Stomach (tissue), 4 donors: ENCODE data around the gene GBX1.

Experiments used
- POLR2A ChIP-seq, 4 donors: fragments of 450-650 bp; IDR thresholded peaks; one replicate each; pipeline ENCODE4 v1.6.1; 2016; ENCODE audit warnings: antibody characterized with exemption in 4 of 4, control low read depth in 2 of 4, mild to moderate bottlenecking in 1 of 4, moderate library complexity in 1 of 4
- TF ChIP-seq, protein P1 (sequence below), 7 experiments: fragments of 450-650 bp in 4 of 7; fragments of 200-600 bp in 3 of 7; sonication (generic) in 3 of 7; IDR thresholded peaks; one replicate each; pipeline ENCODE4 v1.5.1; 2016 to 2019; ENCODE audit warnings: antibody characterized with exemption in 7 of 7, control low read depth in 2 of 7, mild to moderate bottlenecking in 1 of 7

DNA sequence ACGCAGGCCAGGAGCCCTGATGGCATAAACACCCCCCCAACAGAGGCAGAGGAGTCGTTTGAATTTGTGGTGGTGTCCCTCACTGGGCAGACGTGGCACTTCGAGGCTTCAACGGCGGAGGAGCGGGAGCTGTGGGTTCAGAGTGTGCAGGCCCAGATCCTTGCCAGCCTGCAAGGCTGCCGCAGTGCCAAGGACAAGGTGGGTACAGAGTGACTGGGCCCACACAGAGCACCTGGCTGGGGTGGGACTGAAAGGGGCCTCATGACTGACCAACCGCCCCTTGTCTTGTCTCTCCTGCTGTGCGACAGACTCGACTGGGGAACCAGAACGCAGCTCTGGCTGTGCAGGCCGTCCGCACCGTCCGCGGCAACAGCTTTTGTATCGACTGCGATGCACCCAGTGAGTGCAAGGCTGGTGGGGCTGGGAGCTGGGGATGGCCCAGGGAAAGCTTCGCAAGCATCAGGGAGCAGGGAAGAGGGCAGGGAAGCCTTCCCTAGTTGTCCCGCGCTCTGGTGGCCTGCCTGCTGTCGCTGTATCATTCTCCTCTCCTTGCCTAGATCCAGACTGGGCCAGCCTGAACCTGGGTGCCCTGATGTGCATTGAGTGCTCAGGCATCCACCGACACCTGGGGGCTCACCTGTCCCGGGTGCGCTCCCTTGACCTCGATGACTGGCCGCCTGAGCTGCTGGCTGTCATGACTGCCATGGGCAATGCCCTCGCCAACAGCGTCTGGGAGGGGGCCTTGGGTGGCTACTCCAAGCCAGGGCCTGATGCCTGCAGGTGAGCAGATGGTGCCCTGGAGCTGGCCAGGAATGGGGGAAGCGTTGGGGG lies 25.4 kb downstream of the GBX1 start:
- no peak for TF ChIP-seq POLR2A (IDR thresholded peaks at IDR 0.05)
- TF ChIP-seq, protein P1, sequence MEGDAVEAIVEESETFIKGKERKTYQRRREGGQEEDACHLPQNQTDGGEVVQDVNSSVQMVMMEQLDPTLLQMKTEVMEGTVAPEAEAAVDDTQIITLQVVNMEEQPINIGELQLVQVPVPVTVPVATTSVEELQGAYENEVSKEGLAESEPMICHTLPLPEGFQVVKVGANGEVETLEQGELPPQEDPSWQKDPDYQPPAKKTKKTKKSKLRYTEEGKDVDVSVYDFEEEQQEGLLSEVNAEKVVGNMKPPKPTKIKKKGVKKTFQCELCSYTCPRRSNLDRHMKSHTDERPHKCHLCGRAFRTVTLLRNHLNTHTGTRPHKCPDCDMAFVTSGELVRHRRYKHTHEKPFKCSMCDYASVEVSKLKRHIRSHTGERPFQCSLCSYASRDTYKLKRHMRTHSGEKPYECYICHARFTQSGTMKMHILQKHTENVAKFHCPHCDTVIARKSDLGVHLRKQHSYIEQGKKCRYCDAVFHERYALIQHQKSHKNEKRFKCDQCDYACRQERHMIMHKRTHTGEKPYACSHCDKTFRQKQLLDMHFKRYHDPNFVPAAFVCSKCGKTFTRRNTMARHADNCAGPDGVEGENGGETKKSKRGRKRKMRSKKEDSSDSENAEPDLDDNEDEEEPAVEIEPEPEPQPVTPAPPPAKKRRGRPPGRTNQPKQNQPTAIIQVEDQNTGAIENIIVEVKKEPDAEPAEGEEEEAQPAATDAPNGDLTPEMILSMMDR (IDR thresholded peaks at IDR 0.05), result no peak
